HG03139 (cell line): ENCODE measurements around the gene MPP1.

ENCODE experiments used
- ATAC-seq: cut with Tn5 transposase; IDR thresholded peaks from one replicate; pipeline ENCODE4 v1.9.1; 2021; ENCODE audit not compliant: unreplicated experiment

The MPP1 gene

DNA sequence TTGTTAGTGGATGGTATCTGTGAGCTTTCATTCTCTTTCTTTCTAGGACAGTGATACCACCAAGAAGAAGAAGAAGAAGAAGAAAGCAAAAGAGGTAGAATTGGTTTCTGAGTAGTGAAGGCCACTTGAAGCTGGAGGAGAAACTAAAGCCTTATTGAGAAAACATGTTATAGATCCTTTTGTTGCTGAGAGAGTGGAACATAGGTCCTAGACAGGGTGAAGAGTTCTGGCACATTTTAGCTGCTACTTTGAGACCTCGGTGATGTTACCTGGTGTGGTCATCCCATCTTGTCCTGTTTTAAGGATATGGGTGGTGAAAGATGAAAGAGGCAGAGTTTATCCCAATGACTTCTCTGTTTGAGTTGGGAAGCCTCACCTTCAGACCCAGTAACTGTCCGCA lies 28.5 kb downstream of the MPP1 start:
- ATAC-seq: no peak

DNA sequence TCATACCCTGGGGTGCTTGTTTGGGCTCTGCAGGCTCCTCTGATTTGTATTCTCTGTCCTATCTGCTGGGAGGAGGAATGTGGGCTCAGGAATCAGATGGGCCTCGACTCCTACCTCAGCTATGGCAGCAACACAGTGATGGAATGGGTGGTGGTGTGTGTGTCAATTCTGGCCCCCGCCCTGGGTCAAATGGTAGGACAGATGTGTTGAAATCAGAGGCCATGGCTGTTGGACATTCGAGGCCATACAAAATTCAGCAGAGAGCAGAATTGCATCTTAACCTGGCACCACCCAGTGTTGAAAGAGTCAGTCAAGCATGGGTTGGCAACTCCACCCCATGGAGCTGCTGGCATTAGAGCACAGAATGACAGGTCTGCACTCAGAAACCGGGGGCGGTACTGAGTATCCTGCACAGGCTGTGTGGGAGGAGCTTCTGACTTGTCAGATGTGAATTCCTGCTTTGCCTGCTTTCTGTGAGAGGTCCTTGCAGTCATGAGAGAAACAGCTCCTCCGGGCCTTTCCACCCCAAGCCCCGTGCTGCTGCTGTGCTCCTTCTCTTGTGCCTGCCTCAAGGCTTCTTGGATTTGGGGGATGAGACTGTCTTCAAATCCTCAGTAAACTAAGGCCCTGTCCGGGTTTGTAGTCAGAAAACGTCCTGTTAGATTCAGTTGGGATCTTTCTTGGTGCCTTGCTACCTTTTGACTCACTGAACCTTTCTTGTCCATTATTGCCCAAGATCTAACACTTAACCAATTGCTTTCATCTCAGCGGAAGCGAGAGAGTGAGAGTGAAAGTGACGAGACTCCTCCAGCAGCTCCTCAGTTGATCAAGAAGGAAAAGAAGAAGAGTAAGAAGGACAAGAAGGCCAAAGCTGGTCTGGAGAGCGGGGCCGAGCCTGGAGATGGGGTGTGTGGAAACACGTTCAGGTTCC lies 29.6 kb downstream of the MPP1 start:
- ATAC-seq: no peak

DNA sequence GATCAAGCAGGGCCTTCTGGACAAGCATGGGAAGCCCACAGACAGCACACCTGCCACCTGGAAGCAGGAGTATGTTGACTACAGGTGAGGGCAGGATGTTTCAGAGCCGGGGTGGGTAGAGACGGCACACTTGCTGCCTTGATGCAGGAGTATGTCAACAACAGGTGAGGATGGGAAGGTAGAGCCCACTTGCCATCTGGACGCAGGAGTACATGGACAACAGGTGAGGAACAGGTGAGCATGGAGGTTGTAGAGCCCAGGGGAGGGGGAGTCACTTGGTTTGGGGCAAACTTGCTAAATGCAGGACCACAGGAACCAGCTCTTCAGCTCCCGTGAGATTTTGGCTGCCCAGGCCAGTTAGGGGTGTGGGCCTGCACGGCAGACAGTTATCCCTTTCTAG lies 30.7 kb downstream of the MPP1 start:
- ATAC-seq: no peak

DNA sequence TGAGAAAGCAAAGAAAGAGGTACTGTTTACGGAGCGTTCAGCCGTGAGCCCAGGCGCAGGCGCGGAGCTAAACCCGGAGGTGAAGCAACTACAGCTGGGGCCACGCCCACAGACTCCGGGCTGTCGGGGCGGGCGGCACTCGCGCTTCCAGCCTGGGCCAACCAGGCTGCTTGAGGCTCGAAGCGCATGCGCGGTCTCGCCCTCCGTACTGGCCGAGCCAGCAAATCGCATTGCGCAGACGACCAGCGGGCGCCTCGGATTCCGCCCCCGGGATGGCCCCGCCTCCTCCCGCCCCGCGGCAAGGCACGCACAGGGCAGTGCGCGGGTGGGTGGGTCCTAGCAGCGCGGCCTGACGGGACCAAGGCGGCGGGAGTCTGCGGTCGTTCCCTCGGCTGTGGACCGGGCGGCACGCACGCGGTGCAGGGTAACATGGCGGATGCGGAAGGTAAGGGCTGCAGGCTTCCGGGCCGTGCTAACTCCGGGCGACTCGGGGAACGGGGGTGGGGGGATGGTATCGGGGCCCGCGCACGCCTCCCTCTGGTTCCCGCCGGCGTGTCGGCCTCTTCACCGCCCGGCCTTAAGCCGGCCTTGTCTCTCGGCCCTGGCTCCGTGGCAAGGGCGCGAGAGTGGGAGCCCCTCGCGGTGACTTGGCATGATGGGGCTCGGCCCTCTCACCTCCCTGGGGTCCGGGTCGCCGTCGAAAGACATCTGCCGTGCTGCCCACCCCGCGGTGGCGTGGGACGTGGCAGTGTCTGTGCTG lies 42.6 kb downstream of the MPP1 start, which contains the start of gene DKC1:
TSS of gene DKC1 (plus strand) at position 328 of the 760 bp plus-strand sequence. CDS start at position 430, 102 bp downstream.
- ATAC-seq: peak; percentile 80

DNA sequence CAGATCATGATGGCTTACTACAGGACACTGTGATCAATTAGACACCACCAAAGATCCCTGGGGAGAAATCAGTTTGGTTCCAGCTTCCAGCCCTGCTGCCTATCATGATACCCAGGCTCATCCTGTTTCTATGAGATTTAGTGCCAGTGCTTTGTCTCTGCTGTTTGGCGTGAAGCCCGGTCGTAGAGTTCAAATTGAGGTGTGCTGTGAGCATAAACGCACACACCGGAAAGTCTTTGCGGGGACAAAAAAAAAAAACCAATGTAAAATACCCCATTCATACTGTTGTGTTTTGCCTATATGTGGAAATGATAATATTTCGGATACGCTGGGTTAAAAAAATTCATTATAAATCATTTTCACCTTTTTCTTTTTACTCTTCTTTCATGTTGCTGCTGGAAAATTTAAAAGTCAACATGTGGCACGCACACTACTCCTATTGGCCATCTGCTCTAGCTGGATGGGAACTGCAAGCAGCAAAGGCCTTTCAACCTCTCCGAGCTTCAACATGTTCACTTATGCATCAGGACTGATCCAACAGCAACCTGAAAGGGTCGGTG lies 43.2 kb downstream of the MPP1 start:
- ATAC-seq: no peak

DNA sequence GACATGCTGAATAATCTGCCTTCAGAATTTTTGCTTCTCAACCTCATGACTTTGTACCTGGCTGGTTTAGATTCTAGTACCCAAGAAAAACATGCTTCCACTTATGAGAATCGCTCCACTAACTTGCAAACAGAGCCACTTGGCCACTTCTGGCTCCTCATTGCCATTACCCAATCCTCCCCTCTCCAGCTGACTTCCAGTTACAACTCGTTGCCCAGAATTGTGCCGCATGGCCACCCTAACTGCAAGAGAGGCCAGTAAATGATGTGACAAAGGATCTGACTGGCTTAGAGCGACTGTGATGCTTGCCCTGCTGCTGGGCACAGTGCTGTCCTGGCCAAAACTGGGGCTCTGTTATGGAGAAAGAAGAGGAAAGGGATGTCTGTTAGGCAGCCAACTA lies 46.6 kb downstream of the MPP1 start:
- ATAC-seq: no peak

DNA sequence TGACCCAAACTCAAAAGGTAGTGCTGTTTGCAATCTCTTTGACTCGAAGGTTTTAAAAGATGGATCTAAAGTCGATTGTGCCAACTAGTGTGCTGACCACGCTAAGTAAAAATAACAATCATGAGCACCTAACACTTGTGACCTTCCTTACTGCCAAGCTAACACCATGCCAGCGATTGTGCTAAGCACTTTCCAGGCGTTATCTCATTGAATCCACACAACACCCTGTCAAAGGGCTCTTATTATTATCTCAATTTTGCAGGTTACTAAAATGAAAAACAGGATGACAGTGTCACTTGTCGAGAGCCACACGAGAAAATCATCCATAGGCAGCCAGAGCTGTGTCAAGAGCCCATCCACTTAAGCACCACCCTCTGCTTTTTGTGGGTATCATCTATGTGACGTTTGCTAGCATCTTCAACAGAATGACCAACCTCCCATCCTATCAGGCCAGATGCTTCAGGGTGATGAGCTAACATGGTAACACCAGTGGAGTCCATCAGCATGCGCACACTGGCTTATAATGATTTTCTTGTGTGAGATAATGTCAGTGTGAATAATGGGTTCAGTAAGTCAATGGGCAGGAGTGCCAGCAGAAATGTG lies 53.5 kb downstream of the MPP1 start:
- ATAC-seq: no peak

DNA sequence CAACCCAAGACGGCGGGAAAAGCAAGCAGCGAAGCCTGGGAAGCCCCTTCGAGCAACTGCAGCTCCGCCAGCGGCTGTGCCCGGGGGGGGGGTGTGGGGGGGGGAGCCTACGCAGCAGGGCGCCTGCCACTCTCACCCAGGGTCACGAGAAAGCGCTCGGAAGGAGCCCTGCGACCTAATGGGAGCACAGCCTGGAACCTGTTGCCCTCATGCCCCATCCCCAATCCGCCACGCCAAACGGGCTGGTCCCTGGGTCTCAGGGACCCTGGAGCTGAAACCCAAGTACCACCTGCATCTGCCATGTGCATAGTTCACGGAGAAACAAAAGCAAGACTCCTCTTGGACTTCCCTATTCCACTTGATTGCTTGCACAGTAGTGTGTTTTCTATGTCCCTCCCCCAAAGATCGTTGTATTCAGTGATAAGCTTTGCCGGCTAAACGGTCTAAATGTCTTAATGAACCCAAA lies 54.0 kb downstream of the MPP1 start:
- ATAC-seq: no peak

DNA sequence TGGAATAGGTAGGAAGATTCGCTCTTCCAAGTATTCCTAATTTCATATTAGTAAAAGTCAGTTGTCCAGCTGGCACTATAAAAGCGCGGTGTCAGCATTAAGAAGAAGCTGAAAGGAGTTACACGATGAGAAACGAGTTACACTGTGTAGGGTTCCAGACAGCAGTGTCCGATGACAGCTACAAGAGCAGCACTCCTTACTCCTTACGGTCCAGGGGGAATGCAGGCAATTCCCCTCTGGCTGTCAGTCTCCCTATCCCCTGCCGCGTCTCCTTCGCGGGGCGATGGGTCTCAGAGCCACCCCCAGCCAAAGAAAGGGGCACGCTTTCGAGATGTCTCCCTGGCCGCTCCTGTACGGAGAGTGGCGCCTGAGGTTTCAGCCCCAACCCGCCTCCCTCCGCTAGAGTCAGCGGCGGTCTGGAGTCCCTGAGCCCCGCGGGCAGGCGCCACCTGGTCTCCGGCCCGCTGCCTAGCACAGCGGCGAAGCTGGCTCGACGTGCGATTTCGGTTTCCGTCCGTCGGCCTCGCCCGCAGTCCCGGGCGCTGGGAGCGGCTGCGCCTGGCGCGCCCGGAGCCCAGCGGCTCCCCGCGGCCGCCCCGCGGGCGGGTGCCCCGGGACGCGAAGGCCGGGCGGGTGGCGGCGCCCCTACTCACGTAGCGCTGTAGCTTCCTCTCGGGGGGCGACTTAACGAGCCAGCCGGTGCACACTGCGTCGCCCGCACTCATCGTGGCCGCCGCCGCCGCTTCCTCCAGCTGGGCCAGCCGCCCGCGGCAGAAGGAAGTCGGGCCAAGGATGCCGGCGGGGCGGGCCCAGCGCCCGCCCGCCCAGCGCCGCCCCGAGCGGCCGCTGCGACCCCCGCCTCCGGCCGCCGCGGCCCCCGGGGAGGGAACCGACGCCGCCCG lies 54.7 kb downstream of the MPP1 start, which contains the start of gene GAB3:
TSS of gene GAB3 (minus strand) at position 777 of the 902 bp plus-strand sequence. CDS start at position 725, 52 bp downstream.
- ATAC-seq: peak; percentile 69

DNA sequence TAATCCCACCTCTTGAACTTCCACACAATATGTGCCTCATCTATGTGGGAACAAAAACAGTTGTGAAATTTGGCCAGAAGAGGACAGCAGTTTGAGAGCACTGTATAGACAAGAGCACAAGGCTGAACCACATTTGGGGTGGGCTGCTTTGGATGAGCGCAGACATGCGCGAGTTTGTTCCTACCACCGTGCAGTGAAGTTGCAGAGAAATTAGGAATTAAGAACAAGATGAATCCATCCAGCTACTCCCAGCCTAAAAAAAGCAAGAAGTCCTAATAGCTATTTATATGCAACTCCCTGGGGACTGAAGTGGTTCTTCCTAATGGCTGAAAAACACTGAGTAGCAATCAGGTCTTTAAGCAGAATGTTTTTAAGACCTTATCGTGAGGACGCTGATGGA lies 55.4 kb downstream of the MPP1 start:
- no peak for ATAC-seq

DNA sequence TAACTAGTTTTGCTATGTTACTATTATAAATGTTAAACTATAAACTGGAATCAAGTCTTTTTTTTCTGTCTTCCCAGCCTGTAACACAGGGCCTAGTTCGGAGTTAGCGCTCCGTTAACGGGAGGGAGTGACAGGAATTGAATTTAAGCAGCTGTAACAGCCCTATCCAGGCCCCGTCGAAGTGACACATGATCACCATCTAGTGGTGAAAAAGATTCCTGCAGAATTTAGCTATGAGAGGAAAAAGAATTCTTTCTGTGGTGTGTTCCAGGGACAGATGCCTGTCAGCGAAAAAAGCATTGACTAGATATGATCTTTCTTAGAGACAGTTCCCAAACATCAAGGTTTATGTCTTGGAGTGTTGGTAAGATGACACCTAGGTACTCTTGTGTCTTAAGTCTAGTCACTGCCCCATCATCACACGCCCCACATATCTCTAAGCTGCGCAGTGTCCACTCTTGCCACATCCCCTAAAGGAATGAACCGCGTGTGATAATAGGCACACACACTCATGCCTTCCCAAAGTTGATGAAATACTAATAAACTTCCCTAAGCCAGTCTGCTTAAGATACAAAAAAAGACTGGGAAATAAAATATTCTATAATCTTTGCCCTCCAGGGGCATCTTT lies 56.5 kb downstream of the MPP1 start:
- no peak for ATAC-seq

DNA sequence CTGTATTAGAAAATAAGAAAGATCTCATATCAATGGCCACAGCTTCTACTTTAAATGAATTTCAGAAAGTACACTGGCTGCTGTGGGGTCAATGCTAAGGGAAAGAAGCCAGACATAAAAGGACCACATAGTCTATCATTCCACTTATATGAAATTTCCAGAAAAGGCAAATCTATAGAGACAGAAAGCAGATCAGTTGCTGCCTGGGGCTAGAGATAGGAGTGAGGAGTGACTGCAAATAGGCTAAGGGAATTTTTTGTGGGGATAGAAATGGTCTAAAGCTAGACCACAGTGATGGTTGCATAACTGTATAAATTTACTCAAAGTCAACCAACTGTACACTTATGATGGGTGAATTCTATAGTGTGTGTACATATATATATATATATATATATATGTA lies 62.7 kb downstream of the MPP1 start:
- ATAC-seq: no peak

DNA sequence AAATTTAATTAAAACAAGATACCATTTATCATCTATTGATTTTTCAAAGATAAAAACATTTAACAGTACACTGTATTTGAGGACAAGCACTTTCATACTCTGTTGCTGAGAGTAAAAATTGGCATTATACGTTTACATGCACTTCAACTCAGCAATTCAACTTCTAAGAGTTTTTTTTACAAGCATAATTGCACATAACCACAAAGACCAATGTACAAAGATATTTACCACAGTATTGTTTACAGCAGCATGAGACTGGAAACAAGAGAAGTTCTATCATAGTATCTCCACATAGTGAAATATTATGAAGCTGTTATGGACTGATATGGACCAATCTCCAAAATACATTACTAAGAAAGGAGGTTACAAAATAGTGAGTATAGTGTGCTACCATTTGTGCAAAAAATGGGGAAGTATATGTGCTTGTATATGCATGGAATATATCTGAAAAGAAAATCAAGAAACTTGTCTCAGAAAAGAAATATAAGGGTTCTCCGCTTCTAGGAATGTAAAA lies 65.3 kb downstream of the MPP1 start:
- ATAC-seq: no peak

DNA sequence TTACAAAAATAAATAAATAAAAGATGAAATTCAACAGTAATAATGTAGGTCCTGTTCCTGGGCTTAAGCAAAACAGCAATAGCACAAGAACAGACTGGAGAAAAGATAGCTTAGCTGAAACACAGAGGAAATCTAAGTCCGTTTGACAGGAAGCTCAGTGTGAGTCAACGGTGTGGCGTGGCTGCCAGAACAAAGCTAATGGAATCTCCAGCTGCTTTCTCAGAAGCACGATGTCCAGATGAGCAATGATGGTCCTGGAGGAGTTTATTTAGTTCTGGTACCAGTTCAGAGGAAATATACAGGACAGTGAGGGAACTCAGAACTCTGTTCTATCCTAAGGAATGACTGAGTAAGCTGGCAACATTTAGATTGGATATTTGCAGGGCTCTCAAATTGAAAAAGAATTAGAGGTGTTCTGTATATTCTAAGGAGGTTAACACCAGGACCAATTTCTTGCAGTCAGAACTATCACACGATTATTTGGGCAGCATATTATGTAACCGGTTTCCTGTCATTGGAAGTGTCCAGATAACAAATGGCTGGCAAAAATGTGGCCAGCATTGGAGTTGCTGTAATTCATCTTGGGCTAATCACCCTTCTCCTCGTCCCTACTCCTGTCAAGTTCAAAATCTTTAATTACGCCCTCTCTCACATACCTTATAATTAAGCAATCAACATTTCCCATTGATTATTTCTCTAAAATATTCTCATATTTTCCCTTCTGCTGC lies 67.1 kb downstream of the MPP1 start:
- ATAC-seq: no peak

DNA sequence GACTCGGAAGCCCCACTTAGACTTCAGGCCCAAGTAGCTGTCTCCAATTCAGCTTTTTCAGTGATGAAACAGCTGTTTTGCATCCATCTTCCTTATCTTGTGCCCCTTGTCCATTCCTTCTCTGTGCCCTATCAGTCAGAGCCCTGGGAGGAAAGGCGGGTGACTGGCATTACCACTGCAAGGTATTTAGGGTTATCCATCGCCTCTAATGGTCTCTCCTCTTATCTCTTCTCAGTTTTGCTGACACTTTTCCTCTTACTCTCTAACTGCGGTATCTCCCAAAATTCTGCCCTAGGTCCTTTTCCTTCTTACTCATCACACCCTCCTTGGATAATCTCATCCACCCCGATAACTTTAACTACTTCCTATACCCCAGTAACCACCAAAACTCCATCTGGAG lies 68.1 kb downstream of the MPP1 start:
- ATAC-seq: no peak

DNA sequence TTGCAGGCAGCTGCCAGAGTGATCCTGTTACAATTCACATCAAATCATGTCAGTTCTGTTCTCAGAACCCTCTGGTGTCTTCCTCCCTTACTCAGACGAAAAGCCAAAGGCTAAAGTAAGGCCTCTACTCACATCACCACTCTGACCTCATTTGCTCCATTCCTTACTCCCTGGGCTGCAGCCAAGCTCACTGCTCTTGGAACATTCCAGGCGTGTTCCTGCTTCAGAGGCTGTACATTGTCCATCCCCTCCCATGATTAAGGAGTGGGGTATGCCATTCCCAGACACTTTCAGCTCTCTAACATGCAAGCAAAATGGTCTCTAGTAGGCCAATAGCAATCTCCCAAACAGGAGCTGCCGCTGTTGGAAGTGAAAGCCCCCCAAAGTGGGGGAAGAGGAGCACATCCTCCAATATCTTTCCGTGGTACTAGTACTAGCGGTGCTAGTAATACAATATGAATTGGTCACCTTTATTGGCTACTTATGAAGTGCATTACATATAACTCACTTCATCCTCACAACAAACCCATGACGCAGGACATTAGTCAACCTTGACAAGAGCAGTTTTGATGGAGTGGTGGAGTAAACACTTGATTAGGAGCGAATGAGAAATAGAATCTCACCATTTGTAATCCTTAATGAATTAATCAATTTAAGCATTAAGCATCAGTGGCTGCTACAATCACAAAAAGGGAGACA lies 69.4 kb downstream of the MPP1 start:
- ATAC-seq: no peak

DNA sequence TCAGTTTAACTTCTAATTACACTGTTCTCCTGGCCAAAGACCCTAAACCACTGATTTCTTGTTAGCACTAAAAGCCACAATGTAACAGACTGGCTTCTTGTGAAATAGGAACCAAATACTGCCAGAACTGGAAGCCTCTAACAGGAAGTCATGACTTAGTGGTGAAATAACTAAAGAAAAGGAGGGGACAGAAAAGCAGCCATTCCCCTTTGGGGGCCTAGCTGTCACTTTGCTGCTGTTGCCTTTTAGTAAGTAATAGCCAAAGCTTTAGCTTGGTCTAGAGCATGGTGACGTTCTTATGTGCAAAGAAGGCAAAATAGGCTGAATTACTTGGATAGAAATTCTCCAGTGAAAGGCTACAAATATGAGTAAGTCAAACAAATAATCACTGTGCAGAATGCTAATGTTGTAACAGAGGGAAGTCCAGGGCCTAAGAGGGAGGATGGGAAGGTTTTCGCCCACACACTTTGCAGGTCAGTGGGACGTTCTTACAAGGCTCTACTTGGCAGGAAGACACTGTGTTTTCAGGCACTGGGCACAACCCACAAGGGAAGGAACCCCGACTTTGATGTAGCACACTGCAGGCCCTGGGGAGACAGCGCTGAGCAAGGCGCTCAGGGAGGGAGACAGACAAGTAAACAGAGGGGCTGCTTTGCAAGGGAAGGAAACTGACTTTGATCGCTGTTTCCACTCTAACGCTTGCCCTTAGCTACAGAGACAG lies 71.1 kb downstream of the MPP1 start:
- ATAC-seq: no peak

DNA sequence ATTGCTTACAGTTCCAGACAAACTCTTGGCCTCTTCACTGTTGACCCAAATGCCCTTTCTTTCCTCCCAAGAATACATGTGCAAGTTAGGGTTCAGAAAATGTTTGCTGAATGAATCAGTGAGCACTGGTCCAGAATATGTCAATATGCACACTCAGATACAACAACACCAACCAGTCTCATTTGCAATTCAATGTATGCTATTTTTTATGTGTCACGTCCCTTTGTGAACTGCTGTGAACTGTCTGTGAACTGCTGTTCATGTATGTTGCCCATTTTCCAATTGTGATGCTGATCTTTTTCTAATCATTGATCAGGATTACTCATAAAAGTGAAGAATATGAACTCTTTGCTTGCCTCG lies 72.2 kb downstream of the MPP1 start:
- ATAC-seq: no peak
